GM04504 (cell line): Measurements from ENCODE around the gene AR.

ENCODE experiments used
- DNase-seq: peaks from one replicate; pipeline ENCODE4 v3.0.0-alpha.2; 2012; ENCODE audit warnings: low read depth

The AR gene

DNA sequence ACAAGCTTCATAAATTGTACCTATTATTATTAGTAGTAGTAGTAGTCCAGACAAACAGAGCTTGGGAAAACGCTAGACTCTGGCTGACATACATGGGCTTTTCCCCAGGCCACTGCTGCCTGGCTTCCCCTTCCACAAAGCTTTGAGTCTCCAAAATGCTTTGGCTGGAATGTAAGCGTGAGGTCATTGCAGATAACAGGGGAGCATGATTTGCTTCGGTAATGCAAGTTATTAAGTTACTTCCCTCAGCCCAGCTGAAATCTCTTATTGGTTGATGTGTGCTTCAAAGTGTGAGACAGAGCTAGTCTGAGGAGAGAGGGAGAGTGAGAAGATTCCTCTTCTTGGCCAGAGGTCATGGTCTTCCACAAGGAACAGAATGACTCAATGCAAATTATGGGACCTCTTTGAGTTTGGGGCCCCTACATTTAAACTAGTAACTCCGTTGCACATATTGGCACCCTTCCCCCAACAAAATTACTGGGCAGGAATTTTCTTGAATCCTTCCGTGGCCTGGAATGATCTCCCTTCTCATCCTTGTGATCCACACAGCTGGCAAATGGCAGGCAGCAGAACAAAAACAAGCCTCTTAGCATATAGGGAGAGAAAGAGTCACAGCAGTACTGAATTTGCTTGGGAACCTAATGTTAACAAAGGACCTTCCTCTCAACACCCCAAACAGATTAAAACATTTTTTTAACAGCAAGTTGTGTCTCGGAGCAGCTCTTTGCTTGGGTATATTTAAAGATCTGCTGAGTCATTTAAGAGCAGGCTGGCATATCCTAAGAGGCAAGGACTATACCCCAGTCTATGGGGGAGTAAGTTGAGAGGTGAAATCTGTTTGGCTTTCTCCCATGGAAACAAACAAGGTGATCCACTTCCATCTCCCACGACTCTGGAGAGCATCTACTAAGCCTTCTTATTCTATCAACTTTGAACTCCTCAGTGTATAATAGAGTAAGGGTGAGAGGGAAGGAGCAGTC lies 19.9 kb downstream of the AR start:
- DNase-seq = no peak

DNA sequence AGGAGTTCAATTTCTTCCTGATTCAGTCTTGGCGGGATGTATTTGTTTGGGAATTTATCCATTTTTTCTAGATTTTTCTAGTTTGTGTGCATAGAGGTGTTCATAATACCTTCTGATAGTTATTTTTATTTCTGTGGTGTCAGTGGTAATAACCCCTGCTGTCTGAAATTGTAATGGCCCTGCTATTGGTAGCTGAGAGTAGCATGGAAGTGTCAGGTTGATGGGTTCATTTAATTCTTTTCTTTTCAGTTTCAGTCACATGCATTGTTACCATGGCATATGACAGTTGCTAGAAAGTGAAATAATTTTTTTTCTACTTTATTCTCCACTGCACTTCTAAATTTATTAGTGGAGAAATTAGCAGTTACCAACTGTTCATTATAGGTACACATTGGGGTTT lies 20.7 kb downstream of the AR start:
- no peak for DNase-seq

DNA sequence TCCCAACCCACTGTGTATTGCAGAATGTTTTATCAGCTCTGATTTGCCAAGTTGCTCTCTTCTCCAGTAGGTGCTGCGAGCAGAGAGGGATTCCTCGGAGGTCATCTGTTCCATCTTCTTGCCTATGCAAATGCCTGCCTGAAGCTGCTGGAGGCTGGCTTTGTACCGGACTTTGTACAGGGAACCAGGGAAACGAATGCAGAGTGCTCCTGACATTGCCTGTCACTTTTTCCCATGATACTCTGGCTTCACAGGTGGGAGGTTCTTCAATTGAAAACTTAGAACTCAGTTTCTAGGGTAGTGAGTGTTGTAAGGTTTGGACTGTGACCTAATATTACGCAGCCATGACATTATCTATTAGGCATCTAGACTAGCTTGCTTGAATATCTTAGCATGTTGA lies 24.9 kb downstream of the AR start:
- no peak for DNase-seq

DNA sequence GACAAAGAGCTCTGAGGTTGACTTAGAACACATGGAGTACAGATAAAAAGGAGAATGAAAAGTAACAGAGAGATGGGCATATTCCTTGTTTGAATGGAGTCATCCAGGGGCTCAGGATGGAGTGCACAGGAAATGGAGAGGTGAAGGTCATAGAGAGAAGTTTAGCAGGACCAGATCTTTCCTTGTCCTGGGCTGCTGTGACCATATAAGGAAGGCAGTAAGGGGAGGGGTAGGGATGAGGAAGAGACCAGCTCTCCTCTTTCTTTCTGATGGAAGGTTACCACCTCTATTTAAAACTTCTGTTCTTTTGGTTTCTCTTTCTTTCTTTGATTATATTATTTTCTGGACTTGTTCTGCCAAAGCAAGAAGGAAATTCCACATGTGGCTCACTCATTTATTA lies 27.0 kb downstream of the AR start:
- no peak for DNase-seq

DNA sequence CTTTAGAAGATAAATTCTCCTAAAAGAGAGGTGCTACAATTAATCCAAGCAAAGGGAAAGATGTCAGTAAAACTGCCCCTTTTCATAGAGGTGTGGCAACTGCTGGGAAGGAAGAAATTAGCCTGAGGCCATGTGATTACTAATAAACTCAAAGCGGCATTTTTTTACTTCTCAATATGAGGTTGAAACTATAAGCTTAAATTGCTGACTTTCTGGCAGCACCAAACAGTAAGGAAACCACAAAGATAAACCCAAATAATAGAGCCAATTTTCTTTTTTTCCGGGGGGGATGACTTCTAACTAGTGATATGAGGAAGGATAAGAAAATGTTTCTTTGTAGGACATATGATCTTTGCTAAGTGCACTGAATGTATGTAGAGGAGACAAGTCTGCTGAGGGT lies 30.9 kb downstream of the AR start:
- DNase-seq = no peak

DNA sequence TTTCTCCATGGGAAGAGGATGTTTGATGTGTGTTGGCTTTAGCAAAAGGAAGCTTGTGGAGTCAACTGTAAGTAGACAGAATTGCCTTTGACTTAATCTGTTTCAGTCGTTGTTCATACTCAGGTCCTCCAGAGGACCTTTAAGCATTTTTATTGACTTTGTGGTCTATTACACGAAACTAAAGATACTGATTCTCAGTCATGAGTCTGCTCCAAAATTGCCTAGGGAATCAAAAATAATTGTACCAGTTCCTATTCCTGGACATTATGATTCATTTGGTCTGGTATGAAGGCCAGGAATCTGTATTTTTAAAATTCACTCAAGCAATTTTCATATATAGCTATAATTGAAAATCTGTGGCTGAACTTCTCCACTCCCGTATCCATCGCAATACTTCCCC lies 38.6 kb downstream of the AR start:
- DNase-seq = no peak

DNA sequence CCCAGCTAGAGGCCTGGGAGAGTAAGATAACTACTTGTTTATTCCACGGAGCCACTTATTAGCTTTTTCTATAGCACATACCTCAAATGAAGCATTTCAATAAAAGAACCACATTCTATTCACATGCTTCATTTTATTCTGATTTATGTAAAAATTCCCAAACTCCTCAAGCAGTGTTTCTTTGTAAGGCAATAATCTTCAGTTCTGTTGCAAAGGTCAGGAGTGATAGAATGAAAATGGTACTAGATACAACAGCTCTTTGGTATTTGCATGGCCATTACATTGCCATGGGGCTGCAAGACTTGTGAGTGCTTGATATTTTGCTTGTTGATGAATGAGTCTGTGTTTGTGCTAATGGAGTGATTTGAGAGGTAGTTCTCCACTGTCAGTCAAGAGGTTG lies 39.4 kb downstream of the AR start:
- no peak for DNase-seq

DNA sequence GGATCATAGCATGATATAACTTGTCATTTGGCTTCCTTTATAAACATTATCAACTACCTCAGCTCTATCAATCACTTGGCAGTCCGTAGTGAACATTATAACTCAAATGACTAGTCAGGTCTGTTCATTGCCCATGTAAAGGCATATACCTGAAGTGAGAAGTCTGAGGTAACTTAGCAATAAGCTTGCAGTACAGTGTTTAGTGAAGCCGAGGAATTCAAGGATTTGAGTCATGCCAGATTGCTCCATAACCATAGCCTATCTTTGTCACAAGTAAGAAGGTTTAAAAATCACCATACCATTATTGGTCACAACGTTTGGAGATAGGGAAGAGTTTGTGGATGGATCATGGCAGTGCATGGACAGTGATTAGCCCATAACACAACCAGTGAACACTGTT lies 41.6 kb downstream of the AR start:
- no peak for DNase-seq

DNA sequence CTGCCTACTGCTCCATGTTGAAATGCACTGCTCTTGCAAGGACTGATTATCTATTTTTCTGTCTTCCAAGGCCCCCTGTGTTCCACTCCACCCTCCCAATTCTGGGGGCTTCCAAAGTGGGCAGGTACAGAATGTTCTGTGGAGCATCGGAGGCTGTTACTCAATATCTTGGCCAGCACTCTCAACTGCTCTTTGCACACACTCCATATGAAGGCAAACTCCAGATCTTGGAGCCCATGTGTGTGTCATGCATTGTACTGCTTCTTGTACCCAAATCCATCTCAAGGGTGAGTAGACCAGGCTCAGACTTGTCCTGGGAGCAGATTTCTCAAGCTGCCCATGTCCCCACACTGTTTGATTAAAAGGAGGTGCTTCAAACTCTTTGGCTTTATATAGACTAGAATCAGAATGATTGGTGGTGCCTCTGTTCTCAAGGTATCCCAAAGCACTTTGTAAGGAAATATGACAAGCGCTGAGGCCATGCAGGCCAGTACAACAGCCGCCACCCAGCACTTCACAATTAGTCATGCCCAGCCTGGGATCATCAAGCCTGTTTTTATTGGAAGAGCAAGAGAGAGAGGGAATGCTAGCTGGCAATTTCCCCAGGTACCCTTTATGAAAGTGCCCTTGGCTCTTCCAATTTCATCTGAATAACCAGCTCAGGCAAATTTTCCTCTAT lies 44.3 kb downstream of the AR start:
- no peak for DNase-seq

DNA sequence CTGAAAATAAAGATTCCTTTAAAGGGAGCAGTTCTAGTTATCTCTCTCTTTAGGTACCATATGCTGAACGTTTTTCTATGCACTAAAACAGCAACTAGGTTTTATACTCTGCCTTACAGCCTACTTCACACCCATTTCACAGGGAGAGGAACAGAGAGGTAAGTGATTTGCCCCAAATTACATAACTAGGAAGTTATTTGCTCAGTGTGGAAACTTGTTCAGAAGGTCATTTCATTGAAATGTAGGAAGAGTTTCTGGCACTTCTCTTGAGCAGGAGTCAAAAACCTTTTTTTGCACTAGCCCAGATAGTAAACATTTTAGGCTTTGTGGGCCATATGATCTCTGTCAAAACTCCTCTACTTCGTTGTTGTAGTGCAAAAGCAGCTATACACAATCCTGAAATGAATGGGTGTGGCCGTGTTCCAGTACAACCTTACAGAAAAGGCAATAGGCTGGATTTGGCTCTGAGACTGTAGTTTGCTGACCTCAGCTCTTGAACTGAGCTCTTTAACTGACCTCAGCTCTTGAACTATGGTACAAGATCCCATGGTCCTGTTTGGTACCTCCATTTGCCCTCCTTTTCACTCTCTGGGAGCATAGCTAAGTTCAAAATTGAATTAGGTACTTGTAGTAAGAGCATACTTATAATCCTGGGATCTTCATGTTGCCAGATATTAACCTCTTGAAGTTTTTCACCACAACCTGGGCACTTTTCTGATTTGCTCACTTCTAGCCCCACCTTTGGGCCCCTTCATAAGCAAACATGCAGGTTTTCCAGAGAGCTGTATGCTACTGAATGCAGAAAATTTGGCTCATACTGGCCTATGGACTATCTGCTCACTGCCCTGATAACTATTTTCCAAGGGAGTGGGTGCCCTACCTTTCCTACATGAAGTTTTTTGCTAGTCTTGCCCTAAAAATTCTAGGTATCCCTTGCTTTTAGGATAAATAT lies 53.3 kb downstream of the AR start:
- DNase-seq = no peak

DNA sequence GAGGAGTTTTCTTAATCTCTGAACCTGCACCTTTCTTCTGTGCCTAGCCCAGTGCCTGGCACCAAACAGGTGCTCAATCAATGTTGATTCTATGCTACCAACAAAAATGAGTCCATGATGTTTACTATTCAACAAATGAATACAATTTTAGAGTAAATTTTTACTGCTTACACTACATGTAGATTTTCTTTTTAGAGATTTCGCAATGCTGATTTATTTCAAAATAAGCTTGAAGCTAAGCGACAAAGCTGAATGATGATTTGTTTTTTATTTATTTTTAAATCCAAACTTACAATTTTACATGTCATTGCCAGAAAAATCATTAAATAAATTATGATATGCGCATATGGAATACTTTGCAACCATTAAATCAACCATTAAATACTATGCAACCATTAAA lies 55.7 kb downstream of the AR start:
- no peak for DNase-seq

DNA sequence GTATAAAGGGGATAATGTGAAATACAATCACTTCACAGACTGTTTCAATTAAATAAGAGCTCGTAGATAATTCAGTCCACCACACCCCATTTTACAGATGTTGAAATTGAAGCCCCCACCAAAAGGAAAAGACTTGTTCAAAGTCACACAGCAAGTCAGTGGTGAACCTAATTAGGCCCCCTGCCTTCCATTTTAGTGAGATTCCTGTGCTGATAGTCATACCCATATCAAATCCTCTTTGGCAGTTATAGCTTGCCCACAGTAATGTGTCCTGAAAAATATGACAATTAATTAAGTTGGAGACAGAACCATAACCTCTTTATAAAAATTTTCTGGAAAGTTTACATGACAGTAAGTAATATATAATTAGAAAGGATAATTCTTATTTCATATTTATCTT lies 58.0 kb downstream of the AR start:
- DNase-seq = no peak

DNA sequence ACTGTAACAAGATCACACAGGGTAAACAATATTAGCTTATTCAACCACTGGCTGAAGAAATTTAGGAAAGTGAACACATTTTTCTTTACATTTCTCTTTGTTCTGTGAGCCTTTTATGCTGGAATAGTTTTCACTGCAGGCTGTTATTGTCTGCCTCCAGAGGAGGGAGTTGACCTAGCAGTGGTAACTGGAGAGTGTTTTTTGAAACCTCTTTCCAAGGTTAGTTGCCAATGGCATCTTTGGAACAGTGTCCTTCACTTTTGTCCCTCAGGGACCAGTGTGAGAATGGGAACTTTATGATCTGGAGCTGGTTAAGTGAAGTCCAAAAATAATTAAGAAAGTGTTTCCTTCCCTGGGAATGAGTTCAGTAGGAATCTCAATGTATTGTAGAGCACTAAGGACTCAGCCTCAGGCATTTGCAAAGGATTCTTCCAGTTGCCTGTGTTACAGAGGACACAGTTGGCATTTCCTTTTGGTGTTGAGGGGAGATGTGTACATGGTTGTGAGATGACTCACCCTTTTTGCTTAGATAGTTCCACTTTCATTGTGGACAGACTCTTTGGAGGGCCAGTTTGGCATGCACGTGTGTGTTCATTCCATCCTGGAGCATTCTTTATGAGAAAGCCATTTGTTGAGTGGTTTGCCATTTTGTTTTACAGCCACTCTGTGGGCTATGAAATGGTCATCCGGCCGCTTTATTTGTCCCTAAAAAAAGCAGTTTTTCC lies 61.3 kb downstream of the AR start:
- DNase-seq = peak; percentile 62

DNA sequence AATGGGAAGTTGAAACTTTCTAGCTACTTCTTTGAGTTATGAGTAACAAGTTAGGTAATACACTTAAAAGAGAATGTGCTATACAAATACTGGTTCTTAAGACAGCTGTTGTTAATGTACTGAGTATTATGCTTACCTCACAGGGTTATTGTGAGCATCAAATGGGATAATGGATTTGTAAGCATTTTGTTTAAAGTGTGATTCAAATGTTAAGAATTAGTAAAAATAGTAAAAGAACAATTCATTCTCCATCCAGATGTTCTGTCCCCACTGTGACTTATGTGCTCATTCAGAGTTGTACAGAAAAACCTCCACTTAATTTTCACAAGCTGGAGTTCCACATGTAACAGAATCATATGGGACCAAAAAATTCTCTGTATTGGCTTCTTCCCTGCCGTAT lies 63.6 kb downstream of the AR start:
- DNase-seq = peak; percentile 15

DNA sequence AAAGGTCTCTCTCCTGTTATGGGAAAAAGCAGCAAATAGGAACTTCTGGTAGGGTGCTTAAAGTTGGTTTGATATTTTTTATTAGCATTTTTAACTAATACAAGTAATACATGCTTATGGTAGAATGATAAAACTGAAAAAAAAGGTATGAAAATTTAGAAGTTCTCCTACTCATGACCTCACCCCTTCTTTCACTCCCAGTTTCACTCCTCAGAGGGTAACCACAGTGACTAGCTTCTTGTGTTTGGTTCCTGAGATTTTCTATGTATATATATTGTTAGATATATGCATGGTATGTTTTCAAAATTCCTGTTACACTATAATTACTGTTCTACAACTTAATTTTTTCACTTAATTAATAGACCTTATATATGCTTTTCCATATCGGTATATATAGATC lies 66.5 kb downstream of the AR start:
- no peak for DNase-seq

DNA sequence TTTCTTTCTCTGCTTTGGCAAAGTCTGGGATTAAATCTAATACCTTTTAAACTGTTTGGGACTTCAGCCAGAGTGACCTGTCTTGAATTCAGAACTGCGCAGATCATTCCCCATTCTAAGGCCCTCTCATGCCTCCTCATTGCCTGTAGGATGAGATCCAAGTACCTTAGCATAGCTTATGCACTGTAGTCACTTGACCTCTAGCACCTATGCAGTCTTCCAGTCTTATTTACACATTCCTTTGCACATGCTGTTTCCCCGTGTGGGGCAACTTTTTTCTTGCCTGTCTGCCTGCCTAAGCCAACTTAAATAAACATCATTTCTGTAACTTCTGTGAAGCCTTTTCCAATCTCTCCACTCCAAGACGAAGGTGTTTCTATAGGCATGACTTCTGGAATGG lies 68.4 kb downstream of the AR start:
- no peak for DNase-seq

DNA sequence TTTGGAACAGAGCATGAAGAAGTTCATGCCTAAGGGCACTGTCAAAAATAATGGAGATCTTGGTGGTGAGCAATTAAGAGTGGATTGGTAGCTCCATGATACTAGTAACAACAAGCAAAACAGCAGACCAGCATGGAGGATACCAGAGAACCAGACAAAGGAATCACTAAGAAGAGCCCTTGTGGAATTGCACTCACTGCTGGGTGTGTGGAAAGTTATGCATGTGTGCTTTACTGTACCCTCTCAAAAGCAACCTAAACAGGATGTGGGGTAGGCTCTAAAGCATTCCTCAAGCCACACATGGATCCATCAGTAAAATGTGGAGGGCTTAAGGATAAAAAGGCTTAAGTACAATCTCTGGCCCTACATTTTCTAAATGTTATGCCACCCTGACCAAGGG lies 69.5 kb downstream of the AR start:
- DNase-seq = no peak

DNA sequence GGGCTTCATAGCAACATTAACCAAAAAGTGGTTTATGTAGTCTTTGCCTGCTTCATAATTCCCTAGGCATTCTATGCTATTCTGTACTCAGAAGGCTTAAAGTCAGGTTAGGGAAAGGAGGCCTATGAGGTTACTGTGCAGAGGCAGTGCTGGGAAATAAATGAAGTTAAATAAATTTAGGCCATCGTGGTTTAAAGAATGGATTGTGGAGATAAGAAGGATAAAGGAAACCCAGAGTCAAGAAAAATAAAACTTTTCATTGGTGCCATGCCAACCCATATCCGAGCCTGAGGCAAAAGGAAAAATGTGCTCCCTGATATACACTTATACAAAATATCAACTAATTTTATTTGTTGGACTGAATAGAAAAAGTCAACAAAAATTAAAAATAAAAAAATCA lies 70.2 kb downstream of the AR start:
- no peak for DNase-seq

DNA sequence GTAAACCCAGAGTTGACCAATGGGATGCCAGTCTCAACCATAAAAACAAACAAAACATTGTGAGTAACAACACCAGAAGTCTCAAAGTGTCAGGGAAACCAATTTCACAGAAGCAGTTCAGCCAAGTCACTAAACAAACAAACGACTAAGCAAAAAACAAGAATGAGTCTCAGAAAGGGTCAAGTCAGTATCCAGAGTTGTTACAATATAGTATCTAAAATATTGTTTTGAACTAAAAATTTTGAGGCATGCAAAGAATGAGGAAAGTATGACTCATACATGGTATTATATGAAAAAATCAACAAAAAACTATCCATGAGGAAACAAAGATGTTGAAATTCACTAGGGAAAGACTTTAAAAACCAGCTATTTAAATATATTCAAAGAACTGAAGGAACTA lies 70.6 kb downstream of the AR start:
- DNase-seq = no peak

DNA sequence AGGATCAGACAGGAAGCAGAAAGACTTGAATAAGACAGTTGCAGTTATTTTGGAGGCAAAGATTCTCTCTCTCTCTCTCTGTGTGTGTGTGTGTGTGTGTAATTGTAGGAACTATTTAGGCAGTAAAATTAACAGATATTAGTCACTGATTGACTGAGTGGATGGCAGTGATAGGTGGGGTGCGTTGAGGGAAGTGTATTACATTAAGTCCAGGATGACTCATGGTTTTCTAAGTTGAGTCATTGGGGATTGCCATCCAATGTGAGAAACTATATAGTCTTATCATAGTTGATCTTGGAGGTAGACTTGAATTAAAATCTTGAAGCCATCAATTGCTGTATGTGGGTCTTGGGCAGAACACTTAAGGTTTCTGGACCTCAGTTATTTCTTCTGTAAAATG lies 75.4 kb downstream of the AR start:
- DNase-seq = no peak

DNA sequence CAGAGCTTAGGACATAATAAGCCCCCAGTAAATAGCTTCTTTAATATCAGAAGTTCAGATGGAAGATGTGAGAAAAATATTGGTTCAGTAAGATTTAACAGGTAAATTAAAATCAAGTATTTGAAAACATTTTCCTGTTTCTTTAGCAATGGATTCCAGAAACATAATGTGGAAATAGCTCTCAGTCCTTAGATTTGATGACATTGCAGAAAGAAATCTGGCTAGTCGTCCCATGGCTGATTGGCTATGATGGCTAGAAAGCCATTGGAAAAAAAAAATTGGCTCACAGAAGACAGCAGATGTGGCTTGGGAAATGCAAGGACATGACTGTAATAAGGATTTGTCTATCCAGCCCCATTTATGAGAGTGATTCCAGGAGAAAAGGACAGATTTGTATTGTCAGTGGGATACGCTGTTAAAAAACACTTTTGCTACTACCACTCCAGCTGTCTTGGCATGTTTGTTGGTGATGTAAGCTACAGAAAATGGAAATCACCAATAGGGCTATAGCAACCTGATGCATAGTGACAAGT lies 78.3 kb downstream of the AR start:
- no peak for DNase-seq

DNA sequence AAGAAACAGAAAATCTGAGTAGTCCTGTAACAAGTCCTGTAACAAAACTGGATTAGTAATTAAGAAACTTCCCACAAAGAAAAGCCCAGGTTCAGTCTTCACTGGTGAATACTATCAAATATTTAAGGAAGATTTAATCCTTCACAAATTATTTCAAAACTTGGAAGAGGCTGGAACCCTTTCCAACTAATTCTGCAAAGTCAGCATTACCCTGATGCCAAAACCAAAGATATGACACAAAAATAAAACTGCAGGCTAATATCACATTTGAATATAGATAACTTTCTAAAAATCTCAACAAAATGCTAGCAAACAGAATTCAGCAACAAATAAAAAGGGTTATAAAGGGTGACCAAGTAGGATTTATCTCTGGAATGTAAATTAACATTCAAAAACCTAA lies 80.5 kb downstream of the AR start:
- no peak for DNase-seq
